ENCODE measurements around the gene RND1. TPM values are rescaled to one million over a fixed set of nuclear protein-coding genes. Genes with fewer than 3 reads are reported as not detected.

The RND1 gene
- total RNA-seq, 1 donor from 2014 or later, result 2.4 TPM

- Mint-ChIP-seq H3K9me3 (ENCODE audit: unreplicated experiment) (peaks cover 2% of the 10 kb centered on the region), H3K4me3 (ENCODE audit: unreplicated experiment) (peak overlapping the region; percentile 65), H3K36me3 (ENCODE audit: low read depth, unreplicated experiment) (no peaks in the 10 kb centered on the region), H3K27me3 (ENCODE audit: low read depth, unreplicated experiment) (peaks cover 10% of the 10 kb centered on the region), H3K27ac (ENCODE audit: unreplicated experiment) (peak overlapping the region; percentile 93), H3K4me1 (ENCODE audit: low read depth, unreplicated experiment) (peaks cover 25% of the 10 kb centered on the region)
- H3K4me2 ChIP-seq (ENCODE audit: low read length), result peak overlapping the region; percentile 83
- peaks cover 23% of the 10 kb centered on the region for H3K4me1 ChIP-seq (ENCODE audit: insufficient read depth, low read length)
- peak overlapping the region; percentile 19 for H3K4me3 ChIP-seq (ENCODE audit: insufficient read depth, low read depth, low read length)
- H3K36me3 ChIP-seq (ENCODE audit: insufficient read depth, low read length), result no peaks in the 10 kb centered on the region
- no peak for FAIRE-seq
- peak overlapping the region; percentile 55 for H3K27ac ChIP-seq (ENCODE audit: low read depth, low read length)
- peak overlapping the region; percentile 67 for H3K9ac ChIP-seq (ENCODE audit: low read length)
- no peaks in the 10 kb centered on the region for H4K20me1 ChIP-seq (ENCODE audit: insufficient read depth, low read length)
- TF ChIP-seq, protein P1, sequence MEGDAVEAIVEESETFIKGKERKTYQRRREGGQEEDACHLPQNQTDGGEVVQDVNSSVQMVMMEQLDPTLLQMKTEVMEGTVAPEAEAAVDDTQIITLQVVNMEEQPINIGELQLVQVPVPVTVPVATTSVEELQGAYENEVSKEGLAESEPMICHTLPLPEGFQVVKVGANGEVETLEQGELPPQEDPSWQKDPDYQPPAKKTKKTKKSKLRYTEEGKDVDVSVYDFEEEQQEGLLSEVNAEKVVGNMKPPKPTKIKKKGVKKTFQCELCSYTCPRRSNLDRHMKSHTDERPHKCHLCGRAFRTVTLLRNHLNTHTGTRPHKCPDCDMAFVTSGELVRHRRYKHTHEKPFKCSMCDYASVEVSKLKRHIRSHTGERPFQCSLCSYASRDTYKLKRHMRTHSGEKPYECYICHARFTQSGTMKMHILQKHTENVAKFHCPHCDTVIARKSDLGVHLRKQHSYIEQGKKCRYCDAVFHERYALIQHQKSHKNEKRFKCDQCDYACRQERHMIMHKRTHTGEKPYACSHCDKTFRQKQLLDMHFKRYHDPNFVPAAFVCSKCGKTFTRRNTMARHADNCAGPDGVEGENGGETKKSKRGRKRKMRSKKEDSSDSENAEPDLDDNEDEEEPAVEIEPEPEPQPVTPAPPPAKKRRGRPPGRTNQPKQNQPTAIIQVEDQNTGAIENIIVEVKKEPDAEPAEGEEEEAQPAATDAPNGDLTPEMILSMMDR (IDR thresholded peaks at IDR 0.05; ENCODE audit: insufficient read depth, low read depth, low read length), result no peak
- no peak for TF ChIP-seq EZH2 (IDR thresholded peaks at IDR 0.05; ENCODE audit: insufficient read depth, low read length)
- H2AFZ ChIP-seq (ENCODE audit: low read depth, low read length), result peak overlapping the region; percentile 53
- no peak for DNase-seq (ENCODE audit: low read depth)
- H3K9me3 ChIP-seq (ENCODE audit: insufficient read depth, low read depth, low read length), result no peaks in the 10 kb centered on the region
- H3K27me3 ChIP-seq (ENCODE audit: insufficient read depth, low read length), result peaks cover 15% of the 10 kb centered on the region
- H3K79me2 ChIP-seq (ENCODE audit: insufficient read depth, low read length), result no peaks in the 10 kb centered on the region
Observed at GRCh38 chr12:48881686-48882314, 16.1 kb upstream of the RND1 start.

DNA sequence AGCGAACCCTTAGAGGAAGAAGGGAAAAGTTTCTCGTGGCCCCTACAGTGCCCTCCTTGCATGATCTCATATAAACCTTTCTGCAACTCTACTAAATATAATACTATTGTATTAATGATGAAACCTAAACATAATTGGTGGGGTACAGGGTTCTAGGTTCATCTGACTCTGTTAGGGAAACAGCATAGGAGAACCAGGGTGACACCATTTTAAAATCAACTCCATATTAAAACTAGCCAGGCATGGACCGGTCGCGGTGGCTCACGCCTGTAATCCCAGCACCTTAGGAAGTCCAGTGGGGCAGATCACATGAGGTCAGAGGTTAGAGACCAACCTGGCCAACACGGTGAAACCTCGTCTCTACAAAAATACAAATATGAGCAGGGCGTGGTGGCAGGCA is 15.0 kb upstream of the RND1 start:
- TF ChIP-seq, protein P1 (IDR thresholded peaks at IDR 0.05; ENCODE audit: insufficient read depth, low read depth, low read length), result no peak
- no peak for TF ChIP-seq EZH2 (IDR thresholded peaks at IDR 0.05; ENCODE audit: insufficient read depth, low read length)
- Histone ChIP-seq H3K27me3 (ENCODE audit: insufficient read depth, low read length) (peaks cover 15% of the 10 kb centered on the region), H4K20me1 (ENCODE audit: insufficient read depth, low read length) (no peaks in the 10 kb centered on the region), H3K4me1 (ENCODE audit: insufficient read depth, low read length) (peaks cover 23% of the 10 kb centered on the region), H3K9me3 (ENCODE audit: insufficient read depth, low read depth, low read length) (no peaks in the 10 kb centered on the region), H3K4me3 (ENCODE audit: insufficient read depth, low read depth, low read length) (no peak overlapping the region), H3K79me2 (ENCODE audit: insufficient read depth, low read length) (no peaks in the 10 kb centered on the region), H3K4me2 (ENCODE audit: low read length) (no peak overlapping the region), H3K9ac (ENCODE audit: low read length) (no peak overlapping the region), H3K36me3 (ENCODE audit: insufficient read depth, low read length) (no peaks in the 10 kb centered on the region), H3K27ac (ENCODE audit: low read depth, low read length) (no peak overlapping the region), H2AFZ (ENCODE audit: low read depth, low read length) (no peak overlapping the region)
- peaks cover 10% of the 10 kb centered on the region for H3K27me3 Mint-ChIP-seq (ENCODE audit: low read depth, unreplicated experiment)
- H3K36me3 Mint-ChIP-seq (ENCODE audit: low read depth, unreplicated experiment), result no peaks in the 10 kb centered on the region
- FAIRE-seq (no peak), DNase-seq (ENCODE audit: low read depth) (no peak)
- peaks cover 22% of the 10 kb centered on the region for H3K4me1 Mint-ChIP-seq (ENCODE audit: low read depth, unreplicated experiment)
- no peak overlapping the region for H3K27ac Mint-ChIP-seq (ENCODE audit: unreplicated experiment)
- H3K9me3 Mint-ChIP-seq (ENCODE audit: unreplicated experiment), result no peaks in the 10 kb centered on the region
- H3K4me3 Mint-ChIP-seq (ENCODE audit: unreplicated experiment), result no peak overlapping the region

- Histone ChIP-seq H3K9ac (ENCODE audit: low read length) (no peak overlapping the region), H2AFZ (ENCODE audit: low read depth, low read length) (no peak overlapping the region), H3K27me3 (ENCODE audit: insufficient read depth, low read length) (peaks cover 15% of the 10 kb centered on the region), H3K27ac (ENCODE audit: low read depth, low read length) (no peak overlapping the region), H3K9me3 (ENCODE audit: insufficient read depth, low read depth, low read length) (no peaks in the 10 kb centered on the region), H3K36me3 (ENCODE audit: insufficient read depth, low read length) (no peaks in the 10 kb centered on the region), H3K79me2 (ENCODE audit: insufficient read depth, low read length) (no peaks in the 10 kb centered on the region), H3K4me3 (ENCODE audit: insufficient read depth, low read depth, low read length) (no peak overlapping the region), H3K4me1 (ENCODE audit: insufficient read depth, low read length) (peaks cover 19% of the 10 kb centered on the region), H3K4me2 (ENCODE audit: low read length) (no peak overlapping the region), H4K20me1 (ENCODE audit: insufficient read depth, low read length) (no peaks in the 10 kb centered on the region)
- no peak overlapping the region for H3K4me3 Mint-ChIP-seq (ENCODE audit: unreplicated experiment)
- FAIRE-seq (no peak), DNase-seq (ENCODE audit: low read depth) (no peak)
- TF ChIP-seq, protein P1 (IDR thresholded peaks at IDR 0.05; ENCODE audit: insufficient read depth, low read depth, low read length), result no peak
- no peak for TF ChIP-seq EZH2 (IDR thresholded peaks at IDR 0.05; ENCODE audit: insufficient read depth, low read length)
- no peak overlapping the region for H3K27ac Mint-ChIP-seq (ENCODE audit: unreplicated experiment)
- H3K4me1 Mint-ChIP-seq (ENCODE audit: low read depth, unreplicated experiment), result peaks cover 18% of the 10 kb centered on the region
- H3K27me3 Mint-ChIP-seq (ENCODE audit: low read depth, unreplicated experiment), result peaks cover 10% of the 10 kb centered on the region
- no peaks in the 10 kb centered on the region for H3K9me3 Mint-ChIP-seq (ENCODE audit: unreplicated experiment)
- H3K36me3 Mint-ChIP-seq (ENCODE audit: low read depth, unreplicated experiment), result no peaks in the 10 kb centered on the region
Observed at GRCh38 chr12:48878548-48878947, 12.9 kb upstream of the RND1 start.

Data from astrocyte (in vitro differentiated cells and primary cell).